Activated T-helper 1 cell treated with Interleukin-2 at 50 U/mL for 16 hours (primary cell): Measurements from ENCODE around the gene SLC25A25.
A peak's percentile ranks its signal among the peaks of the same experiment; 100 is the strongest.
"Not testable (repeated sequence)": the region's sequence is repeated elsewhere in the genome, so short reads cannot be mapped to it uniquely, and the experiment has no call there.

ENCODE experiments used
- DNase-seq: peaks from one replicate; pipeline ENCODE4 v3.0.0-alpha.2; 2020; ENCODE audit warnings: low read depth

The SLC25A25 gene

DNA sequence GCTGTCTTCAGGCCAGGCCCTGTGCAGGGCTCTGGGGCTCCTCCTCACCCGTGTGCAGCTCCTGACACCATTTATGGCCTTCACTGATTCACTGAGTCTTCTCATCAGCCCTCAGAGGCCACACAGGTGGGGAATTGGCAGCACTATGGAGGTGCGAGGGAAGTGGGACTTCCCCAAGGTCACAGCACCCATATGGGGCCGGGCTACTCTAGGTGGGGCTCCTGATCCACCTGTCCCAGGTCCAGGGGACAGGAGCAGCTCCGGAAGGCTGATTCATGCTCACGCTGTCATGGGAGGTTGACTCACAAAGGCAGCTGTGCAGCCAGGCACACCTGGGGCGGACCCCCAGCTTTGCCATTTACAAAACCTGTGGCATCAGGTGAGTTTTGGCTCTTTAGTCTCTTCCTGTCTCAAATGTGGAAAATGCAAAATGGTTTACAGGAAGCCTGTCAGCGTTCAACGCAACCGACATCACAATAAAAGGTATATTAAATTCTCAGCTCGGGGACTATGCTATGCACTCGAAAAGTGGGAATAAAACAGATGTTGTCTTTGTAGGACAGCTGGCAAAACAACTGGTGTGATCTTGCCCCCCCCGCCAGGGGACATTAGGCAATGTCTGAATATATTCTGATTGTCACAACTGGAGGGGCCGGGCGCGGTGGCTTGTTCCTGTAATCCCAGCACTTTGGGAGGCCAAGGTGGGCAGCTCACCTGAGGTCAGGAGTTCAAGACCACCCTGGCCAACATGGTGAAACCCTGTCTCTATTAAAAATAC is 15.9 kb upstream of the SLC25A25 start:
- DNase-seq, result no peak

DNA sequence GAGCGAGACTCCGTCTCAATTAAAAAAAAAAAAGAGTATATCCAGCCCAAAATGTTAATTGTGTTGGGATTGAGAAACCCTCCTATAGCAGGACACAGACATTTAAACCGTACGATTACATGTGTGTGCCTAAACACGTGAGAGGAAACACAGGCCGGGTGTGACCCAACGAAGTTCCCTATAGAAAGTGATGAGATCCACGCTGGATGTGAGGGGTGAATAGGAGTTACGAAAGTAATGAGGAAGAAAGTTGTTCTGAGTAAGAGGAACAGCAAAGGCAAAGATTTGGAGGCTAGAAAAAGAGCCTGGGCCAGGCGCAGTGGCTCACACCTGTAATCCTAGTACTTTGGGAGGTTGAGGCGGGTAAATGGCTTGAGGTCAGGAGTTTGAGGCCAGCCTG is 14.5 kb upstream of the SLC25A25 start:
- DNase-seq, result no peak

DNA sequence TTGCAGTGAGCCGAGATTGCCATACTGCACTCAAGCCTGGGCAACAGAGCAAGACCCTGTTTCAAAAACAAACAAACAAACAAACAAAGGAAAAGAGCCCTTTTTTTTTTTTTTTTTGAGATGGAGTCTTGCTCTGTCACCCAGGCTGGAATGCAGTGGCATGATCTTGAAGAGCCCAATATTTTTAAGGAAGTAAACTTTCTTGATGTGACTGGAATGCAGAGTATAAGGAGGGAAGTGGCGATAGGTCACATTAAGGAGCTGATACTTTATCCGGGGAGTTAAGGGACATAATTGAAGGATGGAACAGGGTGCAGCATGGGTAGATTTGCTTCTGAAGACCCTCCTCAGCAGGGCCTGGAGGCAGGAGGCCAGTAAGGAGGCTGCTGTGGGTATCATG is 13.9 kb upstream of the SLC25A25 start:
- no peak for DNase-seq

DNA sequence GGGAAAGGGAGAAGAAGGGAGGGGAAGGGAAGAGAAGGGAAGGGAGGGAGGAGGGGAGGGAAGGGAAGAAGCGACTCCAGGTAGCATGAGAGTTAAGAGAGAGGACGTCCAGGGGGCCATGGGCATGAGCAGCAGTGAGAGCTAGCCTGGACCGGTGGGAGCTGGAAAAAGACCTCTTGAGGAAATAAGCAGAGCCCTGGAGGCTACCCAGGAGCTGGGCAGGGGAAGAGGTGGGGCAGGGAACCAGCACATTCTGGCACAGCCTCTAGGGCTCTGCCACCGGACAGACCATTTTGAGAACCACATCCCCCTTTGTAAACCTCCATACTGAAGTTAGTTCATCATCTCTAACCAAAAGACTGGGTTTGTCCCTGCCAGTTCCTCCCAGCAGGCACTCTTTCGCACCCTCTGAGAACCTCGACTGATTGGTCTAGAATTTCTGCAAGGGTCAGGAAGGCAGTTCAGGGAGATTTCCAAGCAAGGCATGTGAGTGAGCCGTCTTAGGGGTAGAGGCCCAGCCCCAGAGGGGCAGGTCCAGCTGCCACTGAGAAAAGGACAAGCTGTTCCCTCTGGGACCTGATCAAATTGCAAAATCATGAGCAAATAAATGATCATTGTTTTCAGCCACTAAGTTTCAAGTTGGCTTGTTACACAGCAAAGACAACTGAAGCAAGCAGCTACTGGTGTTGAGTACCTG is 12.5 kb upstream of the SLC25A25 start:
- no peak for DNase-seq

- no peak for DNase-seq
Observed at GRCh38 chr9:128056086-128056485, 11.9 kb upstream of the SLC25A25 start.

GRCh38 chr9:128056887-128057723 is 10.9 kb upstream of the SLC25A25 start:
- no peak for DNase-seq

DNA sequence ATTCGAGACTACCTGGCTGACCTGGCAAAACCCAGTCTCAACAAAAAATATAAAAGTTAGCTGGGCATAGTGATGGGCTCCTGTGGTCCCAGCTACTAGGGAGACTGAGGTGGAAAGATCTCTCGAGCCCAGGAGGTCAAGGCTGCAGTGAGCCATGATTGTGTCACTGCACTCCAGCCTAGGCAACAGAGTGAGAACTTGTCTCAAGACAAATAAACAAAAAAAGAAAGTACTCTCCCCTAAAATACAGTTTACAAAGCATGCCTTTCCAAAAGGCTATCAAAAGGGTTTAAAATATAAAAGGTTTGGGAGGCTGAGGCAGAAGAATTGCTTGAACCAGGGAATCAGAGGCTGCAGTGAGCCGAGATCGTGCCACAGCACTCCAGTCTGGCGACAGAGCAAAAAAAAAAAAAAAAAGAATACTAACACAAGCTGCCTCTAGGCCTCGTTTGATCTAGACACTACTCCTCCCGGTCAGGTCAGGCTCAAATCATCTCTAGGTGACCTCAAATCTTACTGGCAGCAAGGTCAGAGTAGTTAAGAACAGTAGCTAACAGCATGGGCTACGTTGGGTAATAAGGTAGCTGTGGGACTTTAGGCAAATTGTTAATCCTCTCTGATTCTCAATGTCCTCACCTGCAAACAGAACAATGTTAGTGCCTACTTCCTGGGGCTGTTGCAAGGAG is 10.2 kb upstream of the SLC25A25 start:
- DNase-seq, result no peak

- no peak for DNase-seq
Observed at GRCh38 chr9:128059365-128059983, 8.6 kb upstream of the SLC25A25 start.

GRCh38 chr9:128061275-128061960 is 6.6 kb upstream of the SLC25A25 start:
- DNase-seq, result no peak

DNA sequence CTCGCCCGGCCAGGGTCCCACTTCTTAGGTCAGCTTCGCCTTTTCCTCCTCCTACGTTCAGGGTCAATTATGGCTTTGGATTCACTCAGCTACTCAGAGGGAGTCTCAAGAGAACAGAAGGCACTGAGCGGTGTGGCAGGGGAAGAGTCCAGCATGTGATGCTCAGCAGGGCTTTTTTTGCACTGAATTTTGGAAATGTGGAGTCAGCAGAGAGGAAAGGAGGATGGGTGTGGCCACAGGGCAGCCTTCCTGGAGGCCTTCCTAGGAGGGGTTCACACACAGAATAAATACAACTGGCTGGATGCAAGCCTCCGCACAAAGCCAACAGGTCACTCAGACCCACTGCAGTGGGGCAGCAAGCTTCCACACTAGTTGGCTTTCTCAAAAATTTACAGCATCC is 5.8 kb upstream of the SLC25A25 start:
- DNase-seq, result no peak

DNA sequence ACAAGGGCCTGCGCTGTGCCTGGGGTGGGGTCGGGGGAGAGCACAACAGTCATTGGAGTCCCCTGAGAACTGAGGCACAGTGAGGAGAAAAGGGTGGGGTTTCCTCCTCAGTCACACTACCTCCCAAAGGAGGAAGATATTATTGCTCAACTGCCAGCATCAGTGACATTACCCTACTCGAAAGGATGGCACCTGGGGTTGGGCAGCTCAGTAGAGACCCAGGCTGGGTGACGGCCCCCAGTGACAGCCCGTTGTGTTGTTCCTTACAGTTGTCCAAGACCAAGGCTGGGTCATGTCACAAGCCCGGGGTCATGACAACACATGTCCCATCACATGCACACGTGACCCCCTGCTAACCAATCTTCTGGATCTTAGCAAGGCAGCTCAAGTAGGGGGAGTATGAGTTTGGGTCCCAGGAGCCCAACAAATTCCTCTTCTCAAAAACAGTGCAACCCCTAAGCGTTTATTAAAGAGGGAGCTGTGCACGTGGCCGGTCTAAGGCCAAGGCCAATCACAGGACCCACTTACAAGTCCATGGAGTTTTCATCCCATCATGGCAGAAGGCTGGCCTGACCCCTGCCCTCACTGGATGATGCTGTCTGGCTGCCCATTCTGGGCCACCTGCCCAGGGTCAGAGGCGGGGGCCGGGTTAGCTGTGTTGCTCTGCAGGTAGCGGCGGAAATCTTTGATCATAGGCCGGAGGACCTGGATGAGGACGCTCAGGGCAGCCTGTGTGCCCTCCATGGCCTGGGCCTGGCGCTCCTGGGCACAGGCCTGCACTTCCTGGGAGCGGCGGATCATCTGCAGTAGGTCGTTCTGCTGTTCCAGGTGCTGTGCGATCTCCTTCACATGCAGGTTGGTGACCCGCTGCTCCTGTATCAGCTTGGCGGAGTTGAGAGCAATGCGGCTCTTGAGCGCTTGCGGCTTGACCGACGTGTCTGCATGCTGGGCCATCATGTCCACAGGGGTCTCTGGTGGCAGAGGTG is 4.9 kb upstream of the SLC25A25 start:
- DNase-seq, result no peak

DNA sequence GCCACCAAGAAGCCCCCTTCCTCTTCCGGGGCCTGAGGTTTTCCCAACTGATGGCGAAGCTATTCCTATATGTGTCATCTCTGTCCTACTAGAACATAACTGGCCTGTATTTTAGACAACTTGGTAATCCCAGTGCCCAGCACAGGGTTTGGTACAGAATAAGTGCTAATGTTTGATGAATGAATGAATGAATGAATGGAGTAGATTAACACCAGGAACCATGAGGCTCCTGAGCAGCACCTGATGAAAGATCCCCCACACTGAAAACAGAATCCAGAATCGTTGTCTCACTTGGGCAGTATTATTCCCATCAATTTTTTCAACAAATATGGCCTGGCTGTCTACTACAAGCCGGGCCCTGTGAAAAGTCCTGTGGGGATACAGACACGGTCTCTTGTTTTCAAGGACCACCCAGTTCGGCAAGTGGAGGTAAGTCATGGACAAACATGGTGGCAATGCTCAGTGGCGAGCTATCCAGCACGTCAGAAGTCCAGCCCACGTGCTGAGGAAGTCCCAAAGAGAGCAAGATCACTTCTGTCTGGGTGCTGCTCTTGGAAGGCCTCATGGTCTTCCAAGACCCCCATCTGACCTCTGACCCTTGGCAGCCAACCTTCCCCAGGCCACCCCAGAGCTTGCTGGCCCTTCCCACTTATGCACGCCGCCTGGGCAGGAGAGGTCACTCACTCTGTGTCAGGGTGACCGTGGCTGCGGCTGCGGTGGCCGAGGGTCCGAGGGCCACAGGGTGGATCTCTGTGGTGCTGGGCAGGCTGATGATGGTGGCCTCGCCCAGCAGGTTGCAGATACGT is 1.9 kb upstream of the SLC25A25 start:
- DNase-seq, result no peak

DNA sequence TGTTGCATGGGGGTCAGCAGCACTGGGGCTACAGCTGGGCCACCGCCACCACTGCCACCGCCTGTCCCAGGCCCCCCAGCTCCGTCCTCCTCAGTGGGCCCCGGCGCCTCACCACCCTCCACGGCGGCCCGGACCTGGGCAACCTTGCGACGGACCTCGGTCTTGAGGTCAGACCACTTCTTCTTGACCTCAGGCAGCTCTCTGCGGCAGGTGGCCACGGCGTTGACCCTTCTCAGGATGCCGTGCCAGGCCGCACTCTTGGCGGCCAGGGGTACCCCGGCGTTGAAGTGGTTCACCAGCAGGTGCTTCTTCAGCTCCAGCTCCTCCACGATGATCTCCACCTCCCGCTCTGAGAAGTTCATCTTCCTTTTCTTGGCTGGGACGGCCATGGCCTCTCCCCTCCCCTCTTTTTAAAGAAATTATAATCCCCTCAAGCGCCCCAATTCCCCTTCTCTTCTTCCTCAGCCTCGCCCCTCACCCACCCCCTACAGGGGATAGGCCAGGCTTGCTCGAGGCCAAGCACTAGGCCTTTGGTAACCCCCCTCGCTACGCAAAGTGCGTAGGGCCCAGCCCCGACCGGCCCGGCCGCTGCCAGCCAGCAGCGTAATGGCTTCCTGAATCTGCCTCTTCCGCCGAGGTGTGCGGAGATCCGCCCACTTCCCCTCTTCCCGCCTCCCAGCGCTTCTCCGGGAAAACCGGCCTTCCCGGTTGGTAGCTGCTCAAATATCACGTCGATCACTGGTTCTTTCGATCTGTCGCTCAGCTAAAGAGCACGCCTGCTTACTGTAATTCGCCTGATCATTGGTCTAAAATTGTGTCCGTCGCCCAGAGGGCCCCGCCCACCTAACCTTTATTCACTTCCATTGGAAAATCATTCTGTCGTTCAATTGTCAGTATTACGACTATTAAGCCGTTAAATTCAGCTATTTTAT is 1.1 kb upstream of the SLC25A25 start, which contains the start of gene NAIF1:
Gene NAIF1 (minus strand): TSS at position 608 of the 932 bp plus-strand sequence. CDS start 219 bp downstream, at position 389.
- peak; percentile 94 for DNase-seq

- no peak for DNase-seq
Observed at GRCh38 chr9:128068386-128069205, 564 bp downstream of the SLC25A25 start.

DNA sequence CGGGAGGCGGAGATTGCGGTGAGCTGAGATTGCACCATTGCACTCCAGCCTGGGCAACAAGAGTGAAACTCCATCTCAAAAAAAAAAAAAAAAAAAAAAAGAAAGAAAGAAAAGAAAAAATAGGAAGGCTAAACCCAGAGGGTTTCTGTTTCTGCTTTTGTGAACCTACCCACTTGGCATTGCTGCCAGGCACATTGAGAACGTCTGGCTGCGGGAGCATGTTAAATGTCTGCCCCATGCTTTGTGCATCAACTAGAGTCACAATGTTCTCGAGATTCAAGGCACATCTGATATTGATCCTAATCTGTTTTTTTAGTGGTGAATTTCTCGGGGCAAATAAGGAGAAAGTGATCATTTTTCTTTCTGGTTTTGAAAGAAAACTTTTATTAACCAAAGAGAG is 2.8 kb downstream of the SLC25A25 start:
- DNase-seq, result no peak

DNA sequence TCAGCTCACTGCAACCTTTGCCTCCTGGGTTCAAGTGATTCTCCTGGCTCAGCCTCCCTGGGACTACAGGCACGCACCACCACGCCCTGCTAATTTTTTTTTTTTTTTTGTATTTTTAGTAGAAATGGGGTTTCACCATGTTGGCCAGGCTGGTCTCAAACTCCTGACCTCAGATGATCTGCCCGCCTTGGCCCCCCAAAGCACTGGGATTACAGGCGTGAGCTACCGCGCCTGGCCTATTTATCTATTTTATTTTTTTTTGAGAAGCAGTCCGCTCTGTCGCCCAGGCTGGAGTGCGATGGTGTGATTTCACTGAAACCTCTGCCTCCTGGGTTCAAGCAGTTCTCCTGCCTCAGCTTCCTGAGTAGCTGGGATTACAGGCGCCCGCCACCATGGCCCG is 3.4 kb downstream of the SLC25A25 start:
- DNase-seq, result not testable (repeated sequence)
